Progenitor cell of endocrine pancreas (in vitro differentiated cells): ENCODE measurements around the gene COL2A1. TPM values are rescaled to one million over a fixed set of nuclear protein-coding genes. Genes with fewer than 3 reads are reported as not detected.

Source experiments
- DNase-seq: peaks from one replicate; pipeline ENCODE4 v3.0.0; 2021; ENCODE audit warnings: low spot score; ENCODE audit not compliant: unreplicated experiment
- H3K27ac Mint-ChIP-seq: 2 replicates; pipeline ENCODE4 v1.8.0; 2021; ENCODE audit warnings: mild to moderate bottlenecking, moderate library complexity, mixed read lengths
- H3K27me3 Mint-ChIP-seq: 2 replicates; pipeline ENCODE4 v1.8.0; 2021; ENCODE audit warnings: mixed read lengths
- H3K36me3 Mint-ChIP-seq: 2 replicates; pipeline ENCODE4 v1.8.0; 2022; ENCODE audit warnings: mixed read lengths; ENCODE audit not compliant: insufficient read depth
- H3K4me1 Mint-ChIP-seq: 2 replicates; pipeline ENCODE4 v1.8.0; 2021; ENCODE audit warnings: low read depth, mixed read lengths
- H3K4me3 Mint-ChIP-seq: 2 replicates; pipeline ENCODE4 v1.8.0; 2021; ENCODE audit warnings: low read depth, mild to moderate bottlenecking, moderate library complexity, mixed read lengths
- H3K9me3 Mint-ChIP-seq: 2 replicates; pipeline ENCODE4 v1.8.0; 2021; ENCODE audit warnings: low read depth, mixed read lengths
- CTCF ChIP-seq: fragments of 200-600 bp; sonication (generic); IDR thresholded peaks from one replicate; pipeline ENCODE4 v1.5.0; 2021; ENCODE audit warnings: antibody characterized with exemption, mild to moderate bottlenecking; ENCODE audit not compliant: unreplicated experiment
- total RNA-seq: library from RNA; stranded (reverse); gene quantifications from 2 replicates; pipeline ENCODE4 v1.2.1, GENCODE V29; 2021

COL2A1 gene
- total RNA-seq, 1 donor from 2014 or later = 424 TPM

DNA sequence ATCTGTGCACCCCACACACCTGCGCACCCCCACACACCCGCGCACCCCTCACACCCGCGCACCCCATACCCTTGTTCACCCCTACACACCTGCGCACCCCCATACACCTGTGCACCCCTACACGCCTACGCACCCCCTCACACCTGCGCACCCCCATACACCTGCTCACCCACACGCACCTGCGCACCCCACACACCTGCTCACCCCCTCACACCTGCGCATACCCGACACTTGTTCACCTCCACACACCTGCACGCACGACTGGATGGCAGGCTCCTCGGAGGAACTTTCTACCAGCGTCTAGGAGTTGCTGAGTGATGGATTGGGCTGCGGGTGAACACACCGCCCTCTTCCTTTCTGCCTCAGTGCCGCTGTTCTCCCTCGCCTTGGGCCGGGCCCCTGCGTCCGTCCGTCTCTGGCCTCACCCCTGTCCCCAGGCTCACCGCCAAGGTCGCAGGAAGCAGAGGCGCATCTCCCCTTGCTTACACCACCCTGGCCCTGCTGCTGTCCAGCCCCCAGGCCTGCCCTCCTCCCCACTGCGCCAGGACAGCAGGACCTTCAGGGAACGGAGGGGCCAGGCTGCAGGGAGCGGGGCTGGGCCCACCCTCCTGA is 61.6 kb downstream of the COL2A1 start:
- Mint-ChIP-seq H3K9me3 (no peaks in the 10 kb centered on the region), H3K4me3 (no peak overlapping the region), H3K4me1 (peaks cover 1% of the 10 kb centered on the region), H3K27me3 (peaks cover 25% of the 10 kb centered on the region), H3K36me3 (no peaks in the 10 kb centered on the region), H3K27ac (no peak overlapping the region)
- no peak for TF ChIP-seq CTCF
- DNase-seq = no peak

- no peak for DNase-seq
- TF ChIP-seq CTCF = no peak
- Mint-ChIP-seq H3K4me1 (peaks cover 1% of the 10 kb centered on the region), H3K9me3 (no peaks in the 10 kb centered on the region), H3K36me3 (no peaks in the 10 kb centered on the region), H3K4me3 (no peak overlapping the region), H3K27ac (no peak overlapping the region), H3K27me3 (peaks cover 31% of the 10 kb centered on the region)
Measured at GRCh38 chr12:47941871-47942613, 62.2 kb downstream of the COL2A1 start.

DNA sequence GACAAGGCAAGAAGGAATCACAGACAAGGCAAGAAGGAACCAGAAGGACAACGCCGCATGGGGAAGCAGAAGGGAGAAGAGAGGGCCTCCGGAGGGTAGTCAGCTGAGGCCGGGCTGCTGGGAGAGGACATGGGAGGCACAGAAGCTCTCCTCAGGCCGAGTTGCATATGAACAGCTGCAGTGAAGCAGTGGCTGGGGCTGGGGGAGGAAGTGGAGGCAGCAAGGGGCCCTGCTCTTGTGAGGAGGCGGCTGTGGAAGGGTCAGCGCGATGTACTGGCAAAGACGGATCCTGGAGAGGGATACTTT is 62.8 kb downstream of the COL2A1 start:
- TF ChIP-seq CTCF = no peak
- Mint-ChIP-seq H3K4me3 (no peak overlapping the region), H3K36me3 (no peaks in the 10 kb centered on the region), H3K4me1 (peaks cover 1% of the 10 kb centered on the region), H3K27me3 (peaks cover 28% of the 10 kb centered on the region), H3K9me3 (no peaks in the 10 kb centered on the region), H3K27ac (no peak overlapping the region)
- no peak for DNase-seq

- Mint-ChIP-seq H3K27ac (no peak overlapping the region), H3K4me3 (no peak overlapping the region), H3K9me3 (no peaks in the 10 kb centered on the region), H3K4me1 (peaks cover 1% of the 10 kb centered on the region), H3K36me3 (no peaks in the 10 kb centered on the region), H3K27me3 (peaks cover 32% of the 10 kb centered on the region)
- DNase-seq = no peak
- TF ChIP-seq CTCF = no peak
Measured at GRCh38 chr12:47940773-47941474, 63.4 kb downstream of the COL2A1 start.

DNA sequence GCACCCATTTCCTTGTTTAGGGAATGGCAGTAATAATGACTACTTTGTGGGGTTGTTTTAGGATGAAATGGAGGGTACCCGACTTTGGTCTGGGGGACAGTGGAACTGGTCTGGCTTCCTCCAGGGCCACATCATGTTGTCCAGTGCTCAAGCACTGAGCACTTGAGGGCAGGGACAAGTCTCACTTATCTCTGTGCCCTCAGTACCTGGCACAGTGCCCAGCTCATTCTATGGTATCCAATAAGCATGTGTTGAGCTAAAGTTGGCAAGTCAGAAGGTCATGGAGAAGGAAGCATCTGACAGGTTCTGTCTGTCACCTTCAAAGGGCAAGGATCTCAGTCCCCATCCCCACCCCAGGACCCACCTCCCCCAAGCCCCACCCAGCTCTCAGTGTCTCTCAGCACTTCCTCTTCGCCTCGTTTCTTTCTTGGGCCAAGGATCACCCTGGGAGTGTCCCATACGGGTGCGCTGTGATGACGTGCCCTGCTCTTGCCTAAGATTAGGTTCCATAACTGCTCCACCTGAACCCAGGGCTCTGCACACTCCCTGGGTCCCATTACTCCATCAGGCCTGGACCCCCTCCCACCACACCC is 65.2 kb downstream of the COL2A1 start:
- peaks cover 1% of the 10 kb centered on the region for H3K4me1 Mint-ChIP-seq
- no peak overlapping the region for H3K27ac Mint-ChIP-seq
- no peaks in the 10 kb centered on the region for H3K36me3 Mint-ChIP-seq
- no peaks in the 10 kb centered on the region for H3K9me3 Mint-ChIP-seq
- no peak for TF ChIP-seq CTCF
- no peak overlapping the region for H3K4me3 Mint-ChIP-seq
- peaks cover 34% of the 10 kb centered on the region for H3K27me3 Mint-ChIP-seq
- DNase-seq = no peak
